PC-3 (cell line): Measurements from ENCODE around the gene ARHGEF28.

Source experiments
- CTCF ChIP-seq: fragments of 300-600 bp; sonication (generic); conservative IDR thresholded peaks from 2 replicates; pipeline ENCODE4 v1.5.1; 2017; ENCODE audit warnings: antibody characterized with exemption, low read depth, mild to moderate bottlenecking, low read length
- EZH2 ChIP-seq: fragments of 300-600 bp; sonication (generic); IDR thresholded peaks from one replicate; pipeline ENCODE4 v1.6.1; 2017; ENCODE audit warnings: antibody characterized with exemption, mild to moderate bottlenecking, low read length; ENCODE audit not compliant: unreplicated experiment
- EZH2phosphoT487 ChIP-seq: fragments of 300-600 bp; sonication (generic); IDR thresholded peaks from 2 replicates; pipeline ENCODE4 v1.6.1; 2018; ENCODE audit warnings: mild to moderate bottlenecking, antibody characterized with exemption, low read length, borderline replicate concordance

DNA sequence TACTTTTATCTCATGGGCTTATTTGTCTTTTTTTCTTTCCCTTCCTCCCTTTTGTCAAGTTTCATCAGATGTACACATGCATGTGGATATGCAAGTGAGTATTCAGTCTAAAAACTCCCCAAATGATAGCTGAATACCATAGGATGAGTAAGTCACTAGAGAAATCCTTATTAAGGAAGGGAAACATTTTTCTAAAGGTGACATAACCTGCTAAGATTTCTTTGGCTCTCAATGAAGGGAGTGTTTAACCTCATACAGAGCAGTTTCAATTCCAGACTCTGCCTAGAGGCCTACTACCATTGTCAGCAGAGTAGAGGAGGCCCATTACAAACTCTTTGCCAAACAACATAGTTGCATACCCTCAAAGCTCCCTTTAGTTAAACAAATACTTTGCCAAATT is 192.4 kb downstream of the ARHGEF28 start:
- TF ChIP-seq CTCF (no peak), EZH2 (no peak), EZH2phosphoT487 (no peak)
